GM19351 (cell line): ENCODE results near the gene SYT12.

Experiments used
- ATAC-seq: cut with Tn5 transposase; IDR thresholded peaks from one replicate; pipeline ENCODE4 v1.9.1; 2021; ENCODE audit warnings: mild to moderate bottlenecking, moderate library complexity; ENCODE audit not compliant: unreplicated experiment

SYT12 gene

DNA sequence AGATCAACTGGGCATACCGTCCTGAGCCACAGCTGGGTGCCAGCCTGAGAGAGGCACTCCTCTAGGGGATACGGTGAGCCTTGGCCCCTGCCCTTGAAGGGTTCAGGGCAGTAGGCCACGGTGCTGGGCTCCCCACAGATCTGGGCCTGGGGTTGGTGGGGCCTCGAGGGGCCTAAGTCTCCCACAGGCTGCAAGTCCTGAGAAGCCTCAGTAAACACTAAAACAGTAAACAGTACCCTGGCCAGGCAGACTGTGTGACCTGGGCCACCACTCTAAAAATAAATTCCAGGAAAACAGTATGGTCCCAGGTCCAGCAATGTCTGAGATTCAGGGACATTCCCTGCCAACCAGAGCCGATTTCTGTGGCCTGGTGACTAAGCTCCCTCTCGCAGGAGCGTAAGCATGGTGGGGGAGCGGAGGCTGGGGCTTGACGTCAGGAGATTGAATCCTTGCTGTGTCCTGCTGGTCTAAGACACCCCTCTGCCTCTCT, 31.5 kb downstream of the SYT12 start:
- no peak for ATAC-seq

DNA sequence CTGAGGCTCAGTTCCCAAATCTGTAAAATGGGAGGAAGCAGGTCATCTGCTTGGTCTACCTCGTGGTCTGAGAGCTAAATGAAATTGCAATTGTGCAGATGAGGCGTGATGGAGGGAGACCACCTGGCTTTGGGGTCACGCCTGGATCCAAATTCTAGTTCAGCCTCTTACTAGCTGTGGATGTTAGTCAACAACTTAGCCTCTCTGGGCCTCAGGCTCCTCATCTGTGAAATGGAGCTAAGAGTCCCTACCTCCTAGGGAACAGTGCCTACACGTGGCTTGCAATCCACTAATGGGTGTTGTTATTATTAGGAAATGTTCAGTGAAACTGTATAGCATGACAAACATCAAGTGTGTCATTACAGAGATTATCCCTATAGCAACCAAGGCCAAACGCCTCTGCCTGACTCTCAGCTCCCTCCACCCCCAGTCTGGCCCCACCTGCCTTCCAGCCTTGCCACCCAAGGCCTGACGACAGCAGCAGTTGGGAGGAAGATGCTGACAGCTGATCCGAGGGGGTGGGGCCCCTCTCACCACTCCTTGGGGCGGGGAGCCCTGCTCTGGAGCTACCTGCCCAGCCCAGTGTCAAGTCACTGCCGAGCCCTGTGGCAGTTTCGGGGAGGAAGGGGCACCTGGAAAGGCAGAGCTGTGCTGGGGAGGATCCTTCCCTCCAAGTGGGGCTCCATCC, 32.0 kb downstream of the SYT12 start:
- no peak for ATAC-seq

DNA sequence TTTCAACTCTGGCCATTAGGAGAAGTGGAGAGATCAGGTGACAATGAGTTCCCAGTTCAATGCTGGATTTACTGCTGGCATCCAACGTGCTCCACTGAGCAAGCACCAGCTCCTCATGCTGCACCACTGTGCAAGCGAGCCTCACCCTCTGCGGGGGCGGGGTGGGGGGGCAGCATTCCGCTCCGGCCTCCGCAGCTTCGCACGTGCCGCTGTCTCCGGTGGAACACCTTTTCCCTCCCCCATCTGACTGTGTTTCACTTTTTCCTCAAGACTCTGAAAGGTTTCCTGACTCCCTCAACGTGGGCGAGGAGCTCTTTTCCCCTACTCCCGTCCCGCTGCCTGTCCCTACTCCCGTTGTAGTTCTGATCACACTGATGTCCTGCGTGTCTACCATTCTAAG, 32.9 kb downstream of the SYT12 start:
- ATAC-seq, result no peak

DNA sequence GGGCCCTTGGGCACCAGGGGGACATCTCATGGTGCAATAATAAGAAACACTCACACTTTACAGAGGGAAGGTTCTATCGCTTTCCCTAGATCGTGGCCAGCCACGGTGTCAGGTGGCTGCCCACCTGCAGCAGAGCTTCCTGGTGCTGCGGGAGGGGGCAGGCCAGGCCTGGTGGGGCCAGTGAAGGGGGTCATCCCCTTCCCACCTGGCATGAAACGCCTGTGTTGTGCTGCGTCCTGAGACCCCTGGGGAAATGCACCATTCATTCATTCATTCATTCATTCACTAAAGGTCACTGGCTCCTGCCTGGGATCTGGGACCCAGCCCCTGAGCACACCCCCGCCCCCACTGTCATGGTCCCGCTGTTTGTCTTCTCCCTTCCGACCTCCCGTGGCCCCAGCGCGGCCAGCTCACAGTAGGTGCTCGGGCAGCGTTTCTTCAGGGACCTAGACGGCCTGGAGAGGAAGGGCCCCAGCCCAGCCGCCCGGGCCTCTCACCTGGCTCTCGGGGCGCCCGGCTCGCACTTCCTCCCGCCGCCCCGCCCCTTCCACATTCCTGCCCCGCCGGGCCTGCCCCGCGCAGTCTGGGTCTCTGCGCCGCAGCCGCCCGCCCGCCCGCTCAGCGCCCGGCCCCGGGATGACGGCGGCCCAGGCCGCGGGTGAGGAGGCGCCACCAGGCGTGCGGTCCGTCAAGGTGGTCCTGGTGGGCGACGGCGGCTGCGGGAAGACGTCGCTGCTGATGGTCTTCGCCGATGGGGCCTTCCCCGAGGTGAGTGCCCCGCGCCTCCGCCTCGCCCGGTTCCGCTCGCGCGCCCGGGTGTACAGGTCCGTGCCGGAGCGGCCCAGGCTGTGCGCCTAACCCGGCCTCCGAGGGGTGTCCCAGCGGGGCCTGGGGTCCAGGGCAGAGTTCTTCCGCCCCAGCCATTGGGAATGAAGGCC, 33.6 kb downstream of the SYT12 start, which contains the start of gene RHOD:
Gene RHOD (plus strand): TSS at position 581 of the 938 bp plus-strand sequence. CDS start 56 bp downstream, at position 637.
- no peak for ATAC-seq

DNA sequence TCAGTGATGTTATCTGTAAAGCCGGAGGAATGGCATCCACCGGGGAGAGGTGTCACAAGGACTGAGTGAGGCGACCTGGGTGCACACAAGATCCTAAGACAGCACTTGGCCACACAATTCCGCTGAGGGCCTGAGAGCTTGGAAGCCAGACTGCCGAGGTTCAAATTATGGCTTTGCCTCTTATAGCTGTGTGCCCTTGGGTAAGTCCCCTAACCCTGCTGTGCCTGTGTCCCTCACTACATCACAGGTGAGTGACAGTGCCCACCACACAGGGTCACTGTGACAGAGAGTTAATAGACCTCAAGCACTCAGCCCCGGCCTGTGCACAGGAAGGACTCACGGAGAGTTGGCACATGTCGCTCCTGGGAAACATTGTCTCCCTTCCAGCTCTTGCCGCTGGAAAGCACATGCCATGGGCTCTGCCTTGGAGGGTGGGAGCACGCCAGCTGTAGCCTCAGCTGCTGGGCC, 34.3 kb downstream of the SYT12 start:
- ATAC-seq, result no peak

DNA sequence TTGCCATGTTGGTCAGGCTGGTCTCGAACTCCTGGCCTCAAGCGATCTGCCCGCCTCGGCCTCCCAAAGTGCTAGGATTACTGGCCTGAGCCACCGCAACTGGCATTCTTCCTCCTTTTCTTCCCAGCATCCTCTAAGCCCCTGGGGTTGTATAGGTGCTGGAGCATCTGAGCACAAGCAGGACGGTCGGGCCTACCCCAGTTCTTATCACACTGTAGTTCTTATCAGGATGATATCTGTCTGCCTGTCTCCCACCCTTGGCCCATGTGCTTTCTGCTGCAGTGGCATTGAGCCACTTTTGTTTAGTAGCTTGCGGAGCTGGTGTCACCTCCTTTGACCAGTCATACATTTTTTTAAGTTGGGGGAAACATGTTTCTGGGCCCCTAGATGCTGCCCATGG, 35.6 kb downstream of the SYT12 start:
- ATAC-seq, result no peak

DNA sequence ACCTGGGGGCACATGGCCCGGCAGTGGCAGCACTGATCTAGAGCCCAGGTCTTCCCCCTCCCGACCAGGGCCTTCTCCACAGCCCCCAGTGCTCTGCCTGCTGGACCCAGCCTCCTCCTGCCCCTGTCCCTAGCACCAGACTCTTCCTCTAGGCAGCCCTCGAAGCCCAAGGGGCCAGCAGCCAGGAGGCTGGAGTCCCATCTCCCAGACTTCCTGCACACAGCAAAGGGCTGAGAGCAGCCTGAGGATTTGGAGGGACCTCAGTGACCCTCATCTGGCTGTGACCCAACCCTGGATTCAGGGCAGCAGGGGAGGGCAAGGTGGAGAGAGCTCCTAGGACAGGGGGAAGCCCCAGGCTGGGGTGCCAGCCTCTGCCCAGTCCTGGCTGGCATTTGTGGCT, 36.7 kb downstream of the SYT12 start:
- ATAC-seq, result no peak

DNA sequence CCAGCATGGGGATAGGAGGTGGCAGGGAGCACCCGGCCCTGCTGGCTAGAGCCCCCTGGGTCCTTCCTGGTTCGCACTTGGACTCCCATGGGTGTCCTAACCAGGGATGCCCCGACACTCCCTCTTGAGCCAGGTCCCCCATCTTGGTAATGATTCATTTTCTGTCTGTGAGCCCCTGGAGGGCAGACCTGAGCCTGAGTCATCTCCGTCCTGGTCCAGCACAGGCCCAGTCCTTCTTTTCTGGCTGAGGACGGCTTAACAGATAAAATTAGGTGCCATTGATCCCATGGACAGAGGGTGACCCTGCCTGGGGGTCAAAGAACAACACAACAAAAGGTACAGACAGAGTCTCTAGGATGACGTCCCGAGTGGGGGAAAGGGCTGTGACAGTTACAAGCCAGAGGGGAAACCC, 37.2 kb downstream of the SYT12 start:
- no peak for ATAC-seq

DNA sequence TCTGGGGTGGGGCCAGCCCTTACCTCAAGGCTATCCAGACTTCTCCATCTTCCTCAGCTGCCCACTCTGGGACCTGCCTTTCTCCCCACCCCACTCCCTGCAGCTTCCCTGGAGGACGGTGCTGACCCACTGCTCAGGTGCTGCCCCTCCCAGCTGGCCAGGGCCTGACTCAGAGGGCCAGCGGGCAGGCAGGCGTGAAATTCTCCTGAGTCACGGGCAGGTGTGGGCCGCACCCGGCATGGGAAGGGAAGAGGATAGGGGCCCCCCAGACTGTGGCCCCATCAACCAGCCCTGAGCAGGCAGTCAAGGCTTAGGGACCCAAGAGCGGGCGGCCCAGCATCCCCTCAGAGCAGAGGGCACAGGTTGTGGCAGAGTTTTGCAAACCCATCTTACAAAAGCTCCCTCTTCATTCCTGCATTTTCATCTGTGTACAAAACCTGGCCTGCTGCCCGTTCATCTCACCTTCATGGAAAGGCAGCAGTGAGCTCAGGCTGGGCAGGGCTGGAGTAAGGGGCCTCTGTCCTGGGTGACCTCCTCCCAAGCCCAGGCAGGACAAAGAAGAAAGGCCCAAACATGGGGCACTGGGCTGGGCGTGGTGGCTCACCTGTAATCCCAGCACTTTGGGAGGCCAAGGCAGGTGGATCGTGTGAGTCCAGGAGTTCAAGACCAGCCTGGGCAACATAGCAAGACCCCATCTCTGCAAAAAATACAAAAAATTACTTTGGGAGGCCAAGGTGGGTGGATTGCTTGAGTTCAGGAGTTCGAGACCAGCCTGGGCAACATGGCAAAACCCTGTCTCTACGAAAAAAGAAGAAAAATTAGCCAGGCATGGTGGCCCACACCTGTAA, 39.8 kb downstream of the SYT12 start:
- ATAC-seq, result no peak

DNA sequence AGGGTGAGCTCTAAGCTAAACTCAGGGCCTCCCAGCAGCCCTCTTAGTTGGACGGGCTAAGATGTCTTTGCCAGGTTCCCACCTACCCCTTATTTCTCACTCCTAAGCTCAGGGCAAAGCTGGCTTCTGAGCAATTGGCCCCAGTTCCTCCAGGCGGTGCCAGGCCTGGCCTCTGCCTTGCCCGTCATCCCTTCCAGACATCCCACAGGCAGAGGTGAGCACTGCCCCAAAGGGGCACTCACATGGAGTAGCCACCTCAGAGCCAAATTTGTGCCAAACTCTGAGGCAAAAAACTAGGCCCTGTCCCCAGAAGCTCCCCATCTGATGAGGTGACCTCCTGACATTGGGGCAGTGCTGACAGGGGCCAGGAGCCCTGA, 43.4 kb downstream of the SYT12 start:
- no peak for ATAC-seq

DNA sequence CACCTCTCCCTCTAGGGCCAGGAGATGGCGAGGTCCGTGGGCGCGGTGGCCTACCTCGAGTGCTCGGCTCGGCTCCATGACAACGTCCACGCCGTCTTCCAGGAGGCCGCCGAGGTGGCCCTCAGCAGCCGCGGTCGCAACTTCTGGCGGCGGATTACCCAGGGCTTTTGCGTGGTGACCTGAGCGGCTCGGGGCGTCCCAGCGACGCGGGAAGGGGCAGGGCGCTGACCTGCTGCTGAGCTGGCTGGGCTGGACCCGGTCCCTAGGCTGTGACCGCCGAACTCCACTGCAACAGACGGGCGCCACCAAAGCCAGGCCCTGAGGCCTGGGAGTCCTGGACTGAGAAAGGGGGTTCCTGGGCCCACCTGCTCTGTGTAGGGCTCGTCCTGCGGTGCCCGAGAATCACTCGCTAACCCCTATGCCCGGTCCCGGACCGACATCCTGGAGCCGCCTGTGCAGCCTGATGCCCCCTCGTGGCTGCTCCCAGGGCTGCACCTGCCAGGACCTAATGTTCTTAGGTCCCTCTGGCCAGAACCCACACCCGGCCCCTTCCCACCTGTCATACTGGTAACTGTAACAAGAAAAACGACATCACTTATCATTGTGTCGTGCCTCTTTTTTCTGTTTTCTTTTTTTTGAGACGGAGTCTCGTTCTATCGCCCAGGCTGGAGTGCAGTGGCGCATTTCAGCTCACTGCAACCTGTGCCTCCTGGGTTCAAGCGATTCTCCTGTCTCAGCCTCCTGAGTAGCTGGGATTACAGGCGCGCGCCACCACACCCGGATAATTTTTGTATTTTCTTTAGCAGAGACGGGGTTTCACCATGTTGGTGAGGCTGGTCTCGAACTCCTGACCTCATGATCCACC, 48.7 kb downstream of the SYT12 start:
- no peak for ATAC-seq

DNA sequence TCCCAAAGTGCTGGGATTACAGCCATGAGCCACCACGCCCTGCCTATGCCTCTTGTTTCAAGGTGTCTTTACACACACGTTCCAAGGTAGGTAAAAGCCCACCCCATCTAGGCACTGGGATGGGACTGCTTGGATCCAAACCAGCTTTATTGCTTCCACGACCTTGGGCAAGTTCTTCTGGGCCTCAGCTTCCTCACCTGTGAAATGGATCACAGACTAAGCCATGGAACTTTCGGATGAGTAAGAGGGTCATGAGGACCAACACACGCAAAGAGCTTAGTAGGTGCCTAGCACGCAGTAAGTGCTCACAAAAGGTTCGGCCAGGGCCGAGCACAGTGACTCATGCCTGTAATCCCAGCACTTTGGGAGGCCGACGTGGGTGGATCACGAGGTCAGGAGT, 49.4 kb downstream of the SYT12 start:
- ATAC-seq, result no peak

DNA sequence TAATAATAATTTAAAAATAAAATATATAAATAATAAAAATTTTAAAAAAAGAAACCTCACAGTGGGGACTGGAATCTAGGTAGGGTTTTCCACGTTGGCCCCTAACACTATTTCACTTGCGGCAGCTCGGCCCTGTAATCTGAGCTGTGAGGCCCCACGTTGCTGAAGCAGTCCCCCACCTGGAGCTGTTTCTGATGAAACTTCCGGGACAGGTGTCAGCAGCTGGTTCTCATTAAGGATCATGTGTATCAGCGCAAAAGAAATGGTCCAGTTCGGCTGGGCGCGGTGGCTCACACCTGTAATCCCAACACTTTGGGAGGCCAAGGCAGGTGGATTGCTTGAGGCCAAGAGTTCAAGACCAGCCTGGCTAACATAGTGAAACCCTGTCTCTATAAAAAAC, 51.0 kb downstream of the SYT12 start:
- ATAC-seq, result no peak

DNA sequence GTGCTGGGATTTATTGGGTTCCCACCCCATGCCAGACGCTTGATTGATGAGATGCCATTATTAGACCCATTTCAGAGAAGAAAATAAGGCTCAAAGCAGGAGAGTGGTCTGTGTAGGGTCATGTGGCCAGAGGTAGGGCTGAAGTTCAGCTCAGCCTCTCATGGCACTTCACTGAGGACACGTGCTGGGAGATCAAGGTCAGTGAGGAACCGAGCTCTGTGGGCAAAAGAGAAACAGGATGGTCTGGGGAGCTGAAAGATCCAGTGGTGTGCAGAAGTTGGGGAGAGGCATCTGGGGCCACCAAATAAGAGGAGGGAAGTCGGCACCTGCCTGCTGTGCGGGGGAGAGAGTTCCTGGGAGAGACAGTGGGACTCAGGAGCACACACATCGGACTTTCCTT, 53.3 kb downstream of the SYT12 start:
- no peak for ATAC-seq

DNA sequence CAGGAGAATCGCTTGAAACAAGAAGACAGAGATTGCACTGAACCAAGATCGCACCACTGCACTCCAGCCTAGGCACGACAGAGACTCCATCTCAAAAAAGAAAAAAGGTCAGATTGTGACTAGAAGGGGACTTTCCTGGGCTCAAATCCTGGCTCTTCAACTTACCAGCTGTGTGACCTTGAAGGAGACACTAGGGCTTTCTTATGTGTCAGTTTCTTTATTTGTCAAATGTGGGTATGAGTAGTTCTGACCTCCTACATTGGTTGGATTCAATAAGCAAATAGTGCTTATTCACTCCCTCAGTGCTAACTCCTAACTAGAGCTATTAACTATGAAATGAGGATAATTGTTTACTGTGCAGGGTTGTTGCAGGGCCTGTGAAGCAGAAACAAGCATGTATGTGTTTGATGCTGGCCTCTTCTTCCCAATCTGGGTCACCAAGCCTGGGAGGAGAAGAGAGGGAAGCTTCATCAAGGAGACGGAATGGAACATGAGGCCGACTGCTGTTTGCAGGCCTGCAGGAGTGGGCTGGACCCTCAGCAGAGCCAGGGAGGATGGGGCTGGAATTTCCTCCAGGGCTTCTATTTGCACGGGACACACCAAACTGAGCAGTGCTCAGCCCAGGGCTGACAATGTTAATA, 56.3 kb downstream of the SYT12 start:
- ATAC-seq, result no peak

DNA sequence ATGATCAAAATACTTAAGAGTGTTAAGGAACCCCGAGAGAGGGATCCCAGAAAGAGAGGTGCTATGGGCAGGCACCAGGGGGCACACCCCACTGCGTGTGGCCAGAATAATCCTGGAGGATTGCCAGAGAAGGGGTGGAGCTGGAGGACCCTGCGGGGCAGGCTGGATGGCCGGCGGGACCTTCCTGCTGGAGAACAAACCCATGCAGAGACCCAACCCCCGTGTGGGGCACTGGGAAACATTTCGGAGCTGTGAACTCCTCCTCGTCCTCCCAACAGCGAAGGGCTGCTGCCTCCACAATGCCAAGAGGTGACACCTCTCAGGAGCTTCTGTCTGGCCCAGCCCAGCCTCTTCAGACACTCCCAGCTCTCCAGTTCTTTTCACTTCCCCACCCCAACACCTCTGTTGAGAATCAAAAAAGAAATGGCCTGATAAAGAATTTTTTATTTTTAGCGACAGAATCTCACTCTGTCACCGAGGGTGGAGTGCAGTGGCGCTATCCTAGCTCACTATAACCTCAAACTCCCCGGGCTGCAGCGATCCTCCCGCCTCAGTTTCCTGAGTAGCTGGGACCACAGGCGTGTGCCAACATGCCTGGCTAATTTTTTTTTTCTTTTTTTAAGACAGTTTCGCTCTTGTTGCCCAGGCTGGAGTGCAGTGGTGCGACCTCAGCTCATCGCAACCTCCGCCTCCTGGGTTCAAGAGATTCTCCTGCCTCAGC, 59.3 kb downstream of the SYT12 start:
- ATAC-seq, result no peak

DNA sequence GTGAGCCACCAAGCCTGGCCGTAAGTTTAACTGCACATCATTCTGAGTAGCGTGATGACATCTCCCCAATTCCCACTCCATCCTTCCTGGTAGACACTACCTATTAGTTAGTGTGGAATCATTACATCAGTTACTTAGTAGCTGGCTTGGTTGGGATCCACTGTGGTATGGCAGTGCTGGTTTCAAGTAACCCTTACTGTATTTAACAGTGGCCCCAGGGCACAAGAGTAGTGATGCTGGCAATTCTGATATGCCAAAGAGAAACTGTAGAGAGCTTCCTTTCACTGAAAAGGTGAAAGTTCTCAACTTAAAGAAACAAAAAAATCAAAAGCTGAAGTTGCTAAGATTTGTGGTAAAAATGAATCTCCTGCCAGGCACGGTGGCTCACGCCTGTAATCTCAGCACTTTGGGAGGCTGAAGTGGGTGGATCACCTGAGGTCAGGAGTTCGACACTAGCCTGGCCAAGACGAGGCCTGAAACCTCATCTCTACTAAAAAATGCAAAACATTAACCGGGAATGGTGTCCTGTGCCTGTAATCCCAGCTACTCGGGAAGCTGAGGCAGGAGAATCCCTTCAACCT, 60.9 kb downstream of the SYT12 start:
- ATAC-seq, result no peak

DNA sequence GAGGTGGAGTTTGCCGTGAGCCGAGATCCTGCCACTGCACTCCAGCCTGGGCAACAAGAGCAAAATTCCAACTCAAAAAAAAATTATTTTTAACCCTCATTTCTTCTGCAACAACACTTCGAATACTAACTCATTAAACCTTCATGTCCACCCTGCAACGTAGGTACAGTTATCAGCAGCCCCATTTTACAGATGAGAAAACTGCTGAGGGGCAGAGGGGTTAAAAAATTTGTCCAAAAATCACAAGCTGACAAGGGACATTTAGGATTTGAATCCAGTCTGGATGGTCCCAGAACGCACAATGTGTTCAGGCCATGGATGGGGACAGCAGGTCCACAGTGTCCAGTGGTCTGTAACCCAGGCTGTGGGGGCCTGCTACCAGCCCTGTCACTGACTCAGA, 62.7 kb downstream of the SYT12 start:
- no peak for ATAC-seq

DNA sequence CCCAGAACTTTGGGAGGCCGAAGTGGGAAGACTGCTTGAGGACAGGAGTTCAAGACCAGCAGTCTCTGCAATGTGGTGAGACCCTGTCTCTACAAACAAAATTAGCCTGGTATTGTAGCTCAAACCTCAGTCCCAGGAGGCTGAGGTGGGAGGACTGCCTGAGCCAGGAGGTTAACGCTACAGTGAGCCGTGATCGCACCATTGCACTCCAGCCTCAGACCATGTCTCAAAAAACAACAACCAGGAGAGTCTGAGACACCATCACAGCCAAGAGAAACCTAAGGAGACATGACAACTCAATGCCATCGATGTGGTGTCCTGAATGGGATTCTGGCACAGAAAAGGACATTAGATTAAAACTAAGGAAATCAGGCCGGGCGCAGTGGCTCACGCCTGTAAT, 67.8 kb downstream of the SYT12 start:
- no peak for ATAC-seq
